ENCODE data around the gene SORCS2.
A peak's percentile ranks its signal among the peaks of the same experiment; 100 is the strongest.

The SORCS2 gene

GRCh38 chr4:7683126-7683703 is 490.9 kb downstream of the SORCS2 start:
- no peak for DNase-seq

- DNase-seq: no peak
Measured at GRCh38 chr4:7684294-7684693, 492.0 kb downstream of the SORCS2 start.

- DNase-seq: peak in 1 of 2 experiments; percentile 34
Measured at GRCh38 chr4:7686070-7686870, 493.9 kb downstream of the SORCS2 start.

- no peak for DNase-seq
Measured at GRCh38 chr4:7687006-7687405, 494.7 kb downstream of the SORCS2 start.

GRCh38 chr4:7687796-7688195 is 495.5 kb downstream of the SORCS2 start:
- peak; percentile 55 to 88 for DNase-seq

GRCh38 chr4:7689773-7690693 is 497.7 kb downstream of the SORCS2 start:
- no peak for DNase-seq

- no peak for DNase-seq
Measured at GRCh38 chr4:7691061-7691460, 498.7 kb downstream of the SORCS2 start.

GRCh38 chr4:7691982-7692381 is 499.6 kb downstream of the SORCS2 start:
- DNase-seq: peak; percentile 33 to 75

- no peak for DNase-seq
Measured at GRCh38 chr4:7692451-7693236, 500.3 kb downstream of the SORCS2 start.

GRCh38 chr4:7693237-7693608 is 500.9 kb downstream of the SORCS2 start:
- no peak for DNase-seq

GRCh38 chr4:7693711-7694110 is 501.4 kb downstream of the SORCS2 start:
- no peak for DNase-seq

GRCh38 chr4:7694324-7694723 is 502.0 kb downstream of the SORCS2 start:
- DNase-seq: no peak

GRCh38 chr4:7697343-7697742 is 505.0 kb downstream of the SORCS2 start:
- peak; percentile 86 to 98 for DNase-seq

GRCh38 chr4:7697821-7698220 is 505.5 kb downstream of the SORCS2 start:
- no peak for DNase-seq

GRCh38 chr4:7698584-7698983 is 506.2 kb downstream of the SORCS2 start:
- no peak for DNase-seq

GRCh38 chr4:7699031-7699430 is 506.7 kb downstream of the SORCS2 start:
- DNase-seq: no peak

- DNase-seq: no peak
Measured at GRCh38 chr4:7699825-7700224, 507.5 kb downstream of the SORCS2 start.

- DNase-seq: no peak
Measured at GRCh38 chr4:7700665-7701064, 508.3 kb downstream of the SORCS2 start.

GRCh38 chr4:7701866-7702649 is 509.7 kb downstream of the SORCS2 start:
- peak in 1 of 2 experiments; percentile 42 for DNase-seq

GRCh38 chr4:7703688-7704087 is 511.4 kb downstream of the SORCS2 start:
- no peak for DNase-seq

GRCh38 chr4:7704091-7704490 is 511.8 kb downstream of the SORCS2 start:
- no peak for DNase-seq

- DNase-seq: no peak
Measured at GRCh38 chr4:7704625-7705024, 512.3 kb downstream of the SORCS2 start.

All from NCI-H524 (cell line).